H1 (cell line): Measurements from ENCODE around the gene CDCA4. TPM values are rescaled to one million over a fixed set of nuclear protein-coding genes. Genes with fewer than 3 reads are reported as not detected.

ENCODE experiments used
- CTCF ChIA-PET: fragments of 300-600 bp; sonication (Branson Sonifier 250); formaldehyde crosslinking; loops from one replicate; lab custom pipeline; 2021; ENCODE audit not compliant: partially characterized antibody; lab: Charles Lee
- POLR2A ChIA-PET: fragments of 300-600 bp; sonication (Branson Sonifier 250); formaldehyde crosslinking; loops from one replicate; lab custom pipeline; 2021; ENCODE audit warnings: inconsistent platforms; ENCODE audit not compliant: partially characterized antibody; lab: Charles Lee
- DNase-seq, 2 experiments: peaks; one replicate each; pipeline versions ENCODE4 v3.0.0 to v3.0.0-alpha.2; 2010 to 2022; ENCODE audit warnings: low spot score in 2 of 2, low read depth in 1 of 2, mixed read lengths in 1 of 2
- FAIRE-seq: peaks from 2 replicates; lab custom pipeline; 2011; peaks lifted over from hg19 to GRCh38; lab: Jason Lieb, UNC
- H2AFZ ChIP-seq: 2 replicates; pipeline ENCODE4 v1.8.1; 2012; ENCODE audit warnings: low read length, inconsistent platforms
- H2AK5ac ChIP-seq: 2 replicates; pipeline ENCODE4 v1.6.1; 2013; ENCODE audit warnings: low read depth, low read length
- H2BK120ac ChIP-seq: replicated peaks from 2 replicates; pipeline ENCODE3; 2013; ENCODE audit warnings: low read depth, low read length, inconsistent platforms
- H2BK12ac ChIP-seq: 2 replicates; pipeline ENCODE4 v1.6.1; 2013; ENCODE audit warnings: low read depth, low read length
- H2BK15ac ChIP-seq: 2 replicates; pipeline ENCODE4 v1.6.1; 2013; ENCODE audit warnings: low read length
- H2BK20ac ChIP-seq: 2 replicates; pipeline ENCODE4 v1.6.1; 2013; ENCODE audit warnings: low read length
- H2BK5ac ChIP-seq: 2 replicates; pipeline ENCODE4 v1.6.1; 2013; ENCODE audit warnings: low read depth, low read length
- H3K14ac ChIP-seq: 2 replicates; pipeline ENCODE4 v1.6.1; 2013; ENCODE audit warnings: inconsistent platforms; ENCODE audit not compliant: insufficient read length
- H3K18ac ChIP-seq: 2 replicates; pipeline ENCODE4 v1.6.1; 2013; ENCODE audit warnings: low read length; ENCODE audit errors: extremely low read depth
- H3K23ac ChIP-seq: 2 replicates; pipeline ENCODE4 v1.6.1; 2013; ENCODE audit warnings: inconsistent platforms; ENCODE audit not compliant: insufficient read length
- H3K23me2 ChIP-seq: 2 replicates; pipeline ENCODE4 v1.6.1; 2013; ENCODE audit warnings: low read depth, low read length
- H3K27ac ChIP-seq: 2 replicates; pipeline ENCODE4 v1.6.1; 2011; ENCODE audit warnings: low read depth, low read length, inconsistent platforms
- H3K27me3 ChIP-seq, 4 experiments: replicated peaks in 1 of 4; 1 replicate in 1 of 4; 2 replicates in 3 of 4; pipeline versions ENCODE4 v1.6.1 to v1.8.1; 2011 to 2013; ENCODE audit warnings: low read length in 3 of 4, mild to moderate bottlenecking in 3 of 4, inconsistent platforms in 2 of 4, mixed read lengths in 2 of 4, moderate library complexity in 1 of 4; ENCODE audit not compliant: control insufficient read depth in 3 of 4, insufficient read depth in 3 of 4; ENCODE audit errors: extremely low read depth in 1 of 4
- H3K36me3 ChIP-seq, 4 experiments: 2 replicates each; pipeline versions ENCODE4 v1.6.1 to v1.8.1; 2011 to 2013; ENCODE audit warnings: mild to moderate bottlenecking in 4 of 4, low read length in 3 of 4, moderate library complexity in 2 of 4, control low read depth in 1 of 4, inconsistent platforms in 1 of 4; ENCODE audit not compliant: insufficient read depth in 4 of 4, control insufficient read depth in 2 of 4
- H3K4ac ChIP-seq: replicated peaks from 2 replicates; pipeline ENCODE3; 2013; ENCODE audit warnings: low read length, low read depth, mixed read lengths, inconsistent platforms; ENCODE audit not compliant: insufficient read length
- H3K4me1 ChIP-seq, 4 experiments: replicated peaks in 1 of 4; 1 replicate in 1 of 4; 2 replicates in 3 of 4; pipeline versions ENCODE4 v1.6.1 to v1.8.1; 2011 to 2013; ENCODE audit warnings: low read length in 3 of 4, inconsistent platforms in 2 of 4, mixed read lengths in 1 of 4; ENCODE audit not compliant: insufficient read depth in 4 of 4, control insufficient read depth in 3 of 4
- H3K4me2 ChIP-seq, 2 experiments: 2 replicates each; pipeline versions ENCODE4 v1.6.1 to v1.8.1; 2011 to 2013; ENCODE audit warnings: low read depth in 2 of 2, low read length in 2 of 2, control low read depth in 1 of 2, inconsistent platforms in 1 of 2, mild to moderate bottlenecking in 1 of 2; ENCODE audit not compliant: insufficient read depth in 1 of 2
- H3K4me3 ChIP-seq, 4 experiments: fragments of 200-600, 300-600 bp in 1 of 4; sonication (generic), shearing (Covaris generic), sonication (Bioruptor Twin) in 1 of 4; 2 replicates each; pipeline versions ENCODE4 v1.5.1 to v1.8.1; 2011 to 2016; ENCODE audit warnings: low read length in 4 of 4, low read depth in 3 of 4, control low read depth in 2 of 4, inconsistent platforms in 2 of 4, mild to moderate bottlenecking in 2 of 4, mixed read lengths in 1 of 4, moderate library complexity in 1 of 4; ENCODE audit not compliant: insufficient read depth in 2 of 4; ENCODE audit errors: extremely low read depth in 1 of 4
- H3K56ac ChIP-seq: replicated peaks from 2 replicates; pipeline ENCODE3; 2013; ENCODE audit warnings: low read depth, mild to moderate bottlenecking, mixed read lengths, low read length, inconsistent platforms; ENCODE audit not compliant: insufficient read length
- H3K79me1 ChIP-seq: 2 replicates; pipeline ENCODE4 v1.6.1; 2013; ENCODE audit warnings: low read depth, low read length, control low read depth
- H3K79me2 ChIP-seq, 2 experiments: 2 replicates each; pipeline versions ENCODE4 v1.6.1 to v1.8.1; 2012 to 2013; ENCODE audit warnings: low read length in 2 of 2, mild to moderate bottlenecking in 2 of 2, inconsistent platforms in 1 of 2; ENCODE audit not compliant: insufficient read depth in 2 of 2, control insufficient read depth in 1 of 2
- H3K9ac ChIP-seq, 4 experiments: replicated peaks in 1 of 4; 1 replicate in 1 of 4; 2 replicates in 3 of 4; pipeline versions ENCODE4 v1.6.1 to v1.8.1; 2011 to 2013; ENCODE audit warnings: low read depth in 3 of 4, low read length in 3 of 4, control low read depth in 2 of 4, mild to moderate bottlenecking in 2 of 4, moderate library complexity in 2 of 4, inconsistent platforms in 1 of 4; ENCODE audit errors: extremely low read depth in 1 of 4
- H3K9me3 ChIP-seq, 2 experiments: 2 replicates each; pipeline versions ENCODE4 v1.6.1 to v1.8.1; 2012 to 2013; ENCODE audit warnings: mild to moderate bottlenecking in 2 of 2, moderate library complexity in 2 of 2, control low read depth in 1 of 2, inconsistent platforms in 1 of 2, low read depth in 1 of 2, low read length in 1 of 2, mixed read lengths in 1 of 2; ENCODE audit not compliant: insufficient read depth in 2 of 2
- H4K20me1 ChIP-seq, 2 experiments: replicated peaks in 1 of 2; 2 replicates each; pipeline versions ENCODE3 to v1.8.1; 2011 to 2013; ENCODE audit warnings: inconsistent platforms in 2 of 2, low read length in 2 of 2, mild to moderate bottlenecking in 1 of 2; ENCODE audit not compliant: insufficient read depth in 2 of 2, control insufficient read depth in 1 of 2
- H4K5ac ChIP-seq: 2 replicates; pipeline ENCODE4 v1.6.1; 2013; ENCODE audit warnings: low read length, low read depth, mixed read lengths, inconsistent platforms; ENCODE audit not compliant: insufficient read length
- H4K8ac ChIP-seq: 2 replicates; pipeline ENCODE4 v1.8.0; 2013; ENCODE audit warnings: mild to moderate bottlenecking, moderate library complexity, low read length, inconsistent platforms; ENCODE audit not compliant: insufficient read depth; ENCODE audit errors: extremely low read depth
- H4K91ac ChIP-seq: replicated peaks from 2 replicates; pipeline ENCODE3; 2013; ENCODE audit warnings: low read length, mixed read lengths, inconsistent platforms; ENCODE audit not compliant: insufficient read length
- POLR2A ChIP-seq, 2 experiments: IDR thresholded peaks; 1 replicate in 1 of 2; 2 replicates in 1 of 2; pipeline ENCODE4 v1.6.1; 2011; ENCODE audit warnings: low read depth in 2 of 2, low read length in 2 of 2, mild to moderate bottlenecking in 2 of 2; ENCODE audit errors: control extremely low read depth in 1 of 2
- RXRA ChIP-seq: IDR thresholded peaks from 2 replicates; pipeline ENCODE4 v1.6.1; 2011; ENCODE audit warnings: low read depth, mild to moderate bottlenecking, low read length, moderate library complexity; ENCODE audit not compliant: insufficient read depth
- SP1 ChIP-seq: IDR thresholded peaks from 2 replicates; pipeline ENCODE4 v1.6.1; 2011; ENCODE audit warnings: low read depth, low read length
- WGBS, 2 experiments: shearing (Covaris generic) in 1 of 2; methylation state at CpG; one replicate each; pipeline versions ENCODE4 v1.1.6 to v1.1.7; 2013 to 2015; ENCODE audit warnings: low lambda C conversion rate in 2 of 2, mixed read lengths in 2 of 2, inconsistent platforms in 1 of 2, low coverage in 1 of 2, missing lambda C conversion rate in 1 of 2; ENCODE audit not compliant: insufficient replicate concordance in 2 of 2, insufficient coverage in 1 of 2, insufficient read length in 1 of 2; ENCODE audit errors: extremely low coverage in 1 of 2, missing lambda C conversion rate in 1 of 2; 5-methylcytosine and 5-hydroxymethylcytosine counted together
- polyA plus RNA-seq, 7 experiments: library from polyadenylated mRNA; depleted of rRNA in 3 of 7; stranded (reverse) in 5 of 7; unstranded in 2 of 7; fragments of >200 nt in 5 of 7; fragments of 200-250 nt in 2 of 7; gene quantifications; 1 replicate in 5 of 7; 2 replicates in 1 of 7; 4 replicates in 1 of 7; pipeline versions ENCODE4 v1.2.1 to v1.2.3, GENCODE V29; 2011 to 2013; ENCODE audit warnings: missing spikeins in 2 of 7, mixed read lengths in 2 of 7
- total RNA-seq: library from RNA; stranded (reverse); fragmentation: NEBNext Ultra II Directional; extraction: Animal tissue kit (Norgen Biotek cat#: 25700); gene quantifications from 2 replicates; pipeline ENCODE4 v1.2.1, GENCODE V29; 2021

Gene CDCA4
- total and polyA plus RNA-seq, 2 of the 8 experiments (the other 6 are each of a cell fraction or from before 2014, with no cell fraction given): 49.9 to 62.4 TPM

- Histone ChIP-seq H3K79me2 (peaks cover 15% of the 10 kb centered on the region in 2 experiments), H2AFZ (no peak overlapping the region), H2BK5ac (no peak overlapping the region), H3K79me1 (peaks cover 5% of the 10 kb centered on the region), H3K4ac (no peak overlapping the region), H3K9me3 (no peaks in the 10 kb centered on the region), H3K23ac (no peak overlapping the region), H3K36me3 (peaks cover 0 to 3% (median 0%) of the 10 kb centered on the region in 4 experiments; a peak in 1 of 8 replicates), H2BK20ac (no peak overlapping the region), H2BK12ac (no peak overlapping the region), H4K8ac (no peak overlapping the region), H3K18ac (no peak overlapping the region), H3K27me3 (peaks cover 0 to 4% (median 1%) of the 10 kb centered on the region in 4 experiments; a peak in 1 of 7 replicates), H3K4me2 (no peak overlapping the region), H3K4me3 (no peak overlapping the region), H3K14ac (no peak overlapping the region), H2BK120ac (no peak overlapping the region), H2AK5ac (no peak overlapping the region), H3K23me2 (peaks cover 18% of the 10 kb centered on the region), H4K5ac (no peak overlapping the region), H3K56ac (no peak overlapping the region), H3K9ac (no peak overlapping the region), H3K27ac (no peak overlapping the region), H2BK15ac (no peak overlapping the region), H4K91ac (no peak overlapping the region), H3K4me1 (peaks cover 0 to 7% (median 5%) of the 10 kb centered on the region in 4 experiments; a peak in 4 of 7 replicates), H4K20me1 (peaks cover 4 to 11% of the 10 kb centered on the region in 2 experiments)
- FAIRE-seq (no peak), DNase-seq (no peak)
- WGBS, 2 experiments: 61% methylated on average over 4 of the region's 4 CpGs; no CpG with 5 or more reads in 1 of the 2 experiments
- POLR2A ChIA-PET: no interaction called here
- CTCF ChIA-PET: interaction anchor here (1.0 to 1.6 kb wide), 2 partner anchors 12 to 22 kb away, joined by 4 to 9 read pairs; no protein-coding TSS in a partner anchor
- no peak for TF ChIP-seq POLR2A (IDR thresholded peaks at IDR 0.05; ENCODE audit: control extremely low read depth in 1 of 2, low read depth in 2 of 2, low read length in 2 of 2)
- TF ChIP-seq SP1: no peak
- TF ChIP-seq RXRA: no peak
These were observed 3.1 kb upstream of the CDCA4 start for GRCh38 chr14:105023791-105024480.
